ENCODE measurements around the gene CEP112.
"Not testable (repeated sequence)": the region's sequence is repeated elsewhere in the genome, so short reads cannot be mapped to it uniquely, and the experiment has no call there.

Gene CEP112

DNA sequence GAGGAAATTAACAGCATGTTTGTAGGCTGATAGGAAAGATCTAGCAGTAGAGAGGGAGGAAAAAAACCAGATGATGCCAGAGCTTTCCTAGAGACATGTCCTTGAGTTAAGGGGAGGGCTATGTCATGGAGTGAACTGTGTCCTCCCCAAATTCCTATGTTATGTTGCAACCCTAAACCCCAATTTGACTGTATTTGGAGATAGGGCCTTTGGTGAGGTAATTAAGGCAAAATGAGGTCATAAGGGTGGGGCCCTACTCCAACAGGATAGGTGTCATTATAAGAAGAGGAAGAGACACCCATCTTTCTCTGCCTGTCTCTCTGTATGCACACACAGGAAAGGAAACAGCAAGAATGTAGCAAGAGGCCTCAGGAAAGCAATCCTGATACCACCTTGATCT is 435.2 kb downstream of the CEP112 start:
- DNase-seq, result no peak

DNA sequence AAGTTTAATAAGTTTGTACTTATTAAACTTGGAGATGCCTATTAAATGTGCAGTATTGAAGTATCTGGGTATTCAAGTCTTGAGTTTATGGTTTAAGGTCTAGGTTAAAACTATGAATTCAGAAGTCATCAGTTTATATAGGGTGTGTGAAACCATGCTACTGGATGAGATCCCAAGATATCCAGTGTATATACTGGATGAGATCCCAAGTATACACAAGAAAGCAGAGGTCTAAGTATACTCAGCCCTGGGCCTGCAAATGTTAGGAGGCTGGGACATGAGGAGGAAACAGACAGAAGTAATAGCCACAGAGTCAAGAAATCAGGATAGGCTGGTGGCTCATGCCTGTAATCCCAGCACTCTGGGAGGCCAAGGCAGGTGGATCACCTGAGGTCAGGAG is 436.1 kb downstream of the CEP112 start:
- no peak for DNase-seq

DNA sequence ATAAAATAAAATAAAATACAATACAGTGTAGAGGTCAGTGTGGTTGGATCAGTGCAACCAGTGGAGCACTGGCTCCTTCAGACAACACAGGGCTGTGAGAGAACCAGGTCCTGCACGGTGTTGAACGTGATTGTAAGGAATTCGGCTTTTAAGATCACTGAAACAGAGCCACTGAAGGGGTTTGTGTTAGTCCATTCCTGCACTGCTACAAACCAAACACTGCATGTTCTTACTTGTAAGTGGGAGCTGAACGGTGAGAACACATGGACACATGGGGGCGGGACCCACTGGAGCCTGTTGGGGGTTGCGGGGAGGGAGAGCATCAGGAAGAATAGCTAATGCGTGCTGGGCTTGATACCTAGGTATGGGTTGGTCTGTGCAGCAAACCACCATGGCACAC is 437.3 kb downstream of the CEP112 start:
- no peak for DNase-seq

DNA sequence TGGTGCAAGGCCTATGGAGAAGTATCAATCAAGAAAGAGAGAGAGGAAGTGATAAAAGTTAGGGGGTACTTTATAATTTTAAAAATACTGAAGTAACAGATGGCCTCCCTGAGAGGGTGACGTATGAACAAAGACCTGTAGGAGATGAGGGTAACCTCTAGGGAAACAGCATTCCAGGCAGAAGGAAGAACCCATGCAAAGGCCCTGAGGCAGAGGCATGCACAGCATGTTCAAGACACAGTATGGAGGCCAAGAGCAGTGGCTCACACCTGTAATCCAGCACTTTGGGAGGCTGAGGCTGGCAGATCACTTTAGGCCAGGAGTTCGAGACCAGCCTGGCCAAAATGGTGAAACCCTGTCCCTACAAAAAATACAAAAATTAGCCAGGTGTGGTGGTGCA is 437.9 kb downstream of the CEP112 start:
- DNase-seq, result no peak

DNA sequence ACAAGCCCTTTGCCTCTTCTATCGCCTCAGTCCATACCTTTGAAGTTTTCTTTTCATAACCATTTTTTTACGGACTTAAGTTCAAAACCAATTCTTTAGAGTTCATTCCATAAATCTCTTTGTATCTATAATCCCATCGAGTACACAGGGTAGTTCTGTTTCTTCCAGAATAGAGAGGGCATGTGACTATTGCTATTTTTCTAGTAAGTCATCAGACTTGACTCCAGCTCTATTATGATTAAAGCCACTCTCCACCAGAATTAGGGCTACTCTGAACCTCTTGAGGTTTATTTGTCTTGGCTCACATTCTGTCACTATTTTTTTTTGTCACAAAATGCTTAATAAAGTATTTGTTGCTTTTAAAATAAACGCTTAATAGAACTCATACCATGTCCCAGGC is 438.6 kb downstream of the CEP112 start:
- DNase-seq, result no peak

DNA sequence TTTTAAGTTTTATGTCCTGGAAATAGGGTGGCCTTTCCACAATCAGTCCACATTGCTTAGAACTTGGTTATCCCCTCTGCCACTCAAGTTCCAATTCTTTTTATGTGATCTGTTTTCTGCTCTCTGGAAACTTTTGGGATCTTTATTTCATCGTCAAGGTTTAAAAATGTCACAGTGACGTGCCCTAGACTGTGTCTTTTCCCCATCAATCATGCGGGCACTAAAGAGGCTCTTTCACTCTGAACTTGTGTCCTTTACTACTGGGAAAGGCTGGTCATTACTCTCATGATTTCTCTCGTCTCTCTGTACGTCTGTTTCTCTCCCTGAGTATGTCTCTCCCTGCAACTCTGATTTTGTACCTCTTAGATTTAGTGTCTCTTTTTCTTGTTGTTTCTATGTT is 440.7 kb downstream of the CEP112 start:
- no peak for DNase-seq

DNA sequence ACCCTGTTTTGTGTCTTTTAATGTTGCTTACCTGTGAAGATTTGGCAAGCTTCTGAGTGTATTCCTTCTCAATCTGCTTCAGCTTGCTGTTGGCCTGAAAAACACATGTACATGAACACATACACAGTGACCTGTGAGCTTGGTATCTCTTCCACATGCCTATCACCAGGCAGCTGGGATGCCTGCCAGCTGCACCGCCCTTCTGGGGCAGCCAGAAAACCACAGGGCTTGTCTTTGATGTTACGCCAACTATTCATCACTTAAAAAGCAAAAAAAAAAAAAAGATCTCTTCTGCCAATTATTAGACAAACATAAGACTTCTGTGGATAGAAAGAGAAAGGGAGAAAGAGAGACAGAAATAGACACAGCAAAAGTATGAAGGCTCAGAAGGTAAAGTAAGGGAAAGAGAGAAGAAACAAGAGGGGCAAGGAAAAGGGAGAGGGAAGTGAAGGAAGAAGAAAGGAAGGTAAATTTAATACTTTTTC is 441.3 kb downstream of the CEP112 start:
- peak; percentile 8 for DNase-seq

DNA sequence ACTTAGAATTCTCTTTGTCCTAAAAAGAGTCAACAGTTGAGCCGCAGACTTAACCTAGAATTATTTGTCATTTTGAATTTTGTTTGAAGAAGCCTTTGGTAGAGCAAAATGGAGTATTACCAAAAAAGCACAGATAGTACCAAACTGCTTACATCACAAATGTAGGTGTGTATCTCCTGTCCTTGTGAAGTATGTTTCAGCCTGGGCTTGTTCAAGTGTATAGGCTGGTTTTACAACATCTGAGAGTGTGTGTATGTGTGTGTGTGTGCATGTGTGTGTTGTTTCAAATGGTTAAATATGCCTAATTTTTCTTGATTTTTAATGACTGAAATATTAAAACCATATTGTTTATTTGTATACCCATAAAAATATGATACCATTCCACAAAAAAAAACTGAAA is 441.8 kb downstream of the CEP112 start:
- DNase-seq, result no peak

DNA sequence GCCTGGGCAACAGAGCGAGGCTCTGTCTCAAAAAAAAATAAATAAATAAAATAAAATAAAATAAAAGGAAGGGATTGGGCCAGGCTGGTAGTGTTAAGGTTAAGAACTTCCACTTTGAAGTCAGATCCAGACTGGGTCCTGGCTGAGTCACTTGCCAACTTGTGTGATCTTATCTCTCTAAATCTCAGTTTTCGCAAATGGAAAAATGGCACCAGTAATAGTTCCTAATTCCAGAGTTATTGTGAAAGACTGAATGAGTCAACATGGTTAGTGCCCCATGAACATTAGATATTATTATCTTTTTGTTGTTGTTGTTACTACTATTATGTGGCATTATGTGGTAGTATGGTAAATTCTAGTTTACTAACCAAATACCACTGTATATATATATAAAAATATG is 442.5 kb downstream of the CEP112 start:
- DNase-seq, result no peak

DNA sequence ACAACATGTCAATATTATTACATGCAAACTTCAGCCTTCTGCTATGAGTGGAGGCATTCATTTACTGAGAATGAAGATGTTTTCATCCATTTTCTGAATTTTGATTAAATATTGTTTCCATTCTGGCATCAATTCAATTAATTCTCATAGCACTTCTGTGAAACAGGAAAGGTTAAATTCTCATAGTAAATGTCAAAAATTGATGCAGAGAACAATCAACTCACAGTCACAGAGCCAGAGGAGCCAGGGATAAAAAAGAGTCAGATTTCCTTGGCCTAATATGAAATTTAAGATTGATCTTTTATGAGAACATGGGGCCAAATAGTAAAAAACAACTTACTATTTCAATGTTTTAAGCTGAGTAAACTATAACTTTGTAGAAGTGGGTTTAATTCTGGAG is 446.7 kb downstream of the CEP112 start:
- no peak for DNase-seq

DNA sequence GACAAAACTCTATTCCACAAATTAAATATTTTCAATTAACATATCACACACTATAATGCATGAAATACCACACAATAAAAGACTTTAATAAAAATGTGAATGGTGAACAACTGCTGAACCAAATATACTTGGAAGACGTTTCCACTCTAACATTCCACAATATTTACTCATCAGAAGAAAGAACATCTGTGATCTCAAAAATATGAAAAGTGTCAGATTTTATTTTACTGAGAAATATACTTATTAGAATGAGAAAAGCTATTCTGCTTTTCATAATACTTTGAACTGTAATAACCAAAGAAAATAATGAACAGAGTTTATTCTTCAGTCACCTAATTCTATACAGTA is 448.7 kb downstream of the CEP112 start:
- DNase-seq, result no peak

DNA sequence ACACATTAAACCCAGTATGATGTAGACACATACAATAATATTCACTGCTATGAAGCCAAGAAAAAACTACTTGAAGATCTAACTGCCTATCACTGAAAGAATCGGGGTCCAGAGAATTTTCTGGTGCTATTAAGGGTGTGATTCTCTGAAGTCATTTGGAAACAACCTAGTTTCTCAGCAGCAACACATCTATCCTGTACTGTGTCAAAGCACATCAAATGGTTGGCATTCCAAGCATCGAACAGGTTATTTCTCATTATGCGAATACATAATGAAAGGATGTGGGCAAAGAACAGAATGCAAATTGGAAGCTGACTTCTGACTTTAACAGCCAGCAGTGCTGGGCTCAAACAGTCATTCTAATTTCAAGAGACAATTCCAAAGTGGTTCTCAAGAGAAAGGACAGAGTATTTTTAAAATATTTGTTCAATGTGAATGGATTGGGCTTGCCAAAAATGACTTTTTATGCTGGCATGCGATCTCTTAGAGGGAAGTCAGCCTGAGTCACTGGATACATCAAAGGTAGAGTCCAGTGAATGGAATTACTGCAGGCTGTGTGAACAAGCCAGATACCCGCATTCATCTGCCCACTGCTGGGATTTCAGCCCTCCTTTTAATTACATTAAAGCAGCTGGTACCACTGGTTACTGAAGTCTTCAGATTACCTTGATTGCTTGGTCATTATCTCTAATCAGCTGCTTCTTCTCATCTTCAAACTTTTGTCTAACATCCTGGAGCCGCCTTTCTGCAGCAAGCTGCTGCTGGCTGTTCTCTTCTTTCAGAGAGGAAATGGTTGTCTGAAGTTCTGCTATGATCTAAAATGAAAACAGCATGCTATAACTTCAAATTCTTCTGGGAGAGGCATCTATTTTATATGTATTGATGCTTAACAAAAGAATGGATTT is 449.3 kb downstream of the CEP112 start:
- DNase-seq, result no peak

DNA sequence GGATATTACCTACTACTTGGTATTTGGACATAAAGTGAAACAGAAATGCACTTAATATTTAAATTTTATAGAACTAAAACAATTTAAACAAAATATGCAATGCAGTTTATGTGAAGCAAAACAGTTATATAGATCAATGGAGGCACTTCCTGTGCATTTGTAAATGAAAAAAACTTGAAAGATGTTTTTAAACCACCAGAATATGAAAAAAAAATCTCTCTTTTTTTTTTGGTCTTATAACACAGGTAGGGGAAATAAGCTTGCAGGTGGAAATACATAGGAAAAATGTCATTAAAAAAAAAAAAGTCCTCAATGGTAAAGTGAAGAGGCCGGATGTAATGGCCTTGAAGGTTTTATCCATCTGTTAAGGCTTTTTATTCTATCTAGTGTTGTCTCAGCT is 450.2 kb downstream of the CEP112 start:
- no peak for DNase-seq

DNA sequence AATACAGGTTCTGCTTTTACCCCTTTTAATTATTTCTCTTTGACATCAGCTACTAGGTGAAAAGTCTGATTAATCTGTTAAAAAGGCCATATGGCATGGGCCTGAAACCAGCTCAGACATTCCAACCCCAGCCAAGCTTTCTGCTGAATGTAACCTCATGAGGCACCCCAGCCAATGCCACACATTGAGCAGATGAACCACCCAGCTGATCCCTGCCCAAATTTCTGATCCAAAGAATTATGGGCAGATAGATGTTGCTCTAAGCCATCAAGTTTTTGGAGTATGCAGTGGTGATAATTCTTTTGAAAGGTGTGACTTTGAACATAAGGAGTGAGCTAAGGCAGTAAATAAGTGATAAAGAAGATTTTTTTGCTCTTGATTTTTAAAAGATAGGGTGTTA is 452.9 kb downstream of the CEP112 start:
- no peak for DNase-seq

DNA sequence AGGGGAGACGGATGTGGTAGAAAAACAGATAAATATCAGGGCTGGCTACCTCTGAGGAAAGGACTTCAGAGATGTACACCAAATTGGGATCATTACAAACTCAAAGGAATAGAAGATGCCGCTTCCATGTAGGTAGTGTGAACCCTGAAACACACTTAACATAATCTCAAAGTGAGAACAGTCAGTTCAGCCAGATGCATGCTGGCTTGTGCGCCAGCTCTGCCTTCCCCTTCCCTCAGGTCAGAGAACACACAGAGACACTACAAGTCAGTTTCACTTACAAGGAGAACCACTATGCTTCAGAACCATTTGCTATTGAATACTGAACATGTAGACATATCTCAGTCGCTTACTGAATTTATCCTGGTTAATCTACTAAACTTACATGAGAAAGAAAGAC is 454.5 kb downstream of the CEP112 start:
- DNase-seq, result no peak

DNA sequence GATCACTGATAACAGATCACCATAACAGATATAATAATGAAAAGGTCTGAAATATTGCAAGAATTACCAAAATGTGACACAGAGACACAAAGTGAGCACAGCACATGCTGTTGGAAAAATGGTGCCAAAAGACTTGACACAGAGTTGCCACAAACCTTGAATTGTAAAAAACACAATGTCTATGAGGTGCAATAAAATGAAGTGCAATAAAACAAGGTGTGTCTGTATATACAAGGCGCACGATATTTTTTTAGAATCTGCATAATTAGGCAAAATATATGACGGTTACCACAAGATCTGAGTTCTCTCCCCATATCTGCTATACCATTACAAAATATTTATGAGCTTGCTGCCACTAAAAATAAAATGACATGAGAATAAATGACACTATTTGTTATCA is 458.6 kb downstream of the CEP112 start:
- DNase-seq, result no peak

DNA sequence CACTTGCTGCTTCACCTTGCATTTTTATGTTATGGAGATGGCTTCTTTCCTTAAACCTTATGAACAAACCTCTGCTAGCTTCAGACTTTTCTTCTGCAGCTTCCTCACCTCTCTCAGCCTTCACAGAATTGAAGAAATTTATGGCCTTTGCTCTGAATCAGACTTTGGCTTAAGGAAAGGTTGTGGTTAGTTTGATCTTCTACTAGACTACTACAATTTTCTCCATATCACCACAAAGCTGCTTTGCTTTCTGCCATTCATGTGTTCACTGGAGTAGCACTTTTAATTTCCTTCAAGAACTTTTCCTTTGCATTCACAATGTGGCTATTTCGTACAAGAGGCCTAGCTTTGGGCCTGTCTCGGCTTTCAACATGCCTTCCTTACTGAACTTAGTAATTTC is 459.3 kb downstream of the CEP112 start:
- not testable (repeated sequence) for DNase-seq

DNA sequence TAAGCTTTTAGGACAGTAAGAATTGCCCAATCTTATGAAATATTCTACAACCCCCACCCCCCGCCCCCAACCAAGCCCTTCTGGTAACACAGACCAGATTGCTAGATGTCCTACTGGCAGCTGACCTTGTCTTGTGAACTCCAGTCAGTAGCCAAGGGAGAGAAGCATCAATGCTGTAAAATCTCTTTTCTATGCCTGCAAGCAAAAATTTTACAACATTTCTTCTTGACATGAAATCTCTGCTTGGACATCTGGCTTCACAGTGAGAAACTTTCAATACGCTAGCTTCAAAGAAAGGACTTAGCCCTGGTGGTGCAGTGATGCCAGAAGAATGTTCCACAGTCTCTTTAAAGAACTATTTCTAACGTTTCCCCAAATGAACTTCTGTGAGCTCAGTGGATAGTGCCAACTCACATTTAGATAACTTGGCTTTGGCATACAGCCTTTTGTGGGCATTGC is 461.2 kb downstream of the CEP112 start:
- DNase-seq, result no peak

DNA sequence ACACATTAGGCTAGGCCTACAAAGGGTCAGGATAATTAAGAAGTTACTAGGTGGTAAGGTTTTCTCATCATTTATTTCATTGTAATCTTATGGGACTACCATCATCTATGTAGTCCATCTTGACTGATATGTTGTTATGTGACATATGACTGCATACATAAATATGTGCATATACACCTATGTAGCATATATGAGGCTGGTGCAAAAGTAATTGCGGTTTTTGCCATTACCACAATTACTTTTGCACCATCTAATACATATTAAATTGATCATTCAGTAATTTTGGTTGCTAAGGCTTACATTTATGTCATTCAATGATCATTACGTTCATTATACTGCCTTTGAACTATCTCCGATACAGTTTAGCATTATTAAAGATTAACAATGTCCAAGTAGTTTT is 462.7 kb downstream of the CEP112 start:
- no peak for DNase-seq

DNA sequence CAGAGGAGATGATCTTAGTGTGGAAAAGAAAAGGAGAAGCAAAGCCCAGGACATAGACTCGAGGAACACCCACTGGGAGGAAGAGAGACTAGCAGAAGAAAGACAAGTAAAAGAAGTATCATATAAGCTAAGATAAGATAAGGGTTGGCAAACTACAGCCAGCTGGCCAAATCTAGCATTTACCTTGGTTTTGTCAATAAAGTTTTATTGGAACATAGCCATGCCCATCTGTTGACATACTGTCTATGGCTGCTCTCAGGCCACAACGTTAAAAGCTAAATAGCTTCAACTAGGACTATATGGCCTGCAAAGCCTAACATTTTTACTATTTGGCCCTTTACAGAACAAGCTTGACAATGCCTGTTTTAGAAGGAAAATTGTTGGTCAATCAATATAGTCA is 464.1 kb downstream of the CEP112 start:
- DNase-seq, result no peak

DNA sequence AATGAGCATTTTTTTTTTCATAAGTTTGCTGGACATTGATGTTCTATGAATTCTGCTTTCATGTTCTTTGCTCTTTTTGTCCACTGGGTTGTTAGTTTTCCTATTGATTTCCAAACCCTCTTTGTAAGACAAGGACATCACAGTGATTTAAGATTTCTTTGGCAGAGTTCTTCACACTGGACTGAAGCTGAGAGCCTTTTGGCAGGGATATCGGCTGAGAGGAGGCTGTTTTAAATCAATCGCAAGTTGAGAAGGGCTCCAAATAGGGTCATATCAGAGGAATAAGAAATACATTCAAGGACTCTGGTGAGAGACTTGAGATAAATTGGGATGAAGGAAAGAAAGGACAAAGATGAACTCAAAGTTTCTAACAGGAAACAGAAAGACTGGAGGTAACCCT is 464.7 kb downstream of the CEP112 start:
- DNase-seq, result no peak

DNA sequence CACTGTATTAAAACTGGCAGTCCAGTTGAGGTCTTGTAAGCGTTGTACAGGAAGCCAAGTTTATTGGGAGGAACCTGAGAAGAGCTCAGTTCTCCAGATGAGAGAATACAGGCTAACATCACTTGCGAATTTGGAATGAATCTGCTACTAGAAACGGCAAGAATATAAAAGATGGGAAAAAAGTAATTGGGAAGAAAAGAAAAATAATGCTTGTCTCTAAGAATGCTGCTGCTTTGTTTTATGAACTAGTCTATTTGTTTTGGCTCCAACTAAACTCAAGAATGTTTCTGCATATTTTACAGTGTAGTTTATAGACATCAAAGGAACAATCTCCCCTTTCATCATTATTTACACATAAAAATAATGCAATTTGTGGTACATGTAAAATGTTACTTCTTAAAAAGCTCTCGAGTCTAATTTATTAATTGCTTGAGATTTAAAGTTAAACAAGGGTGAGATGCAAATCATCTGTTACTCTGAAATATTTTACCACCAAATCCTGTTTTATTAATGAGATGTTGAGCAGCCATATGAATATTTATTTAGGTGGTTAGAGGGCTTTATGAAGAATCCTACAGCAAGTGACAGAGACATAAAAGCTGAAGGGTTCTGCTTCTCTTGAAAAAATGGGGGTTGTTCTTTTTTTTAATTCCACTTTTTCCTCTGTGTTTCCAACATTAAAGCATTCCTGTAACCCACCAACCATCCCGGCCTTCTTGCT is 468.3 kb downstream of the CEP112 start:
- DNase-seq, result no peak

DNA sequence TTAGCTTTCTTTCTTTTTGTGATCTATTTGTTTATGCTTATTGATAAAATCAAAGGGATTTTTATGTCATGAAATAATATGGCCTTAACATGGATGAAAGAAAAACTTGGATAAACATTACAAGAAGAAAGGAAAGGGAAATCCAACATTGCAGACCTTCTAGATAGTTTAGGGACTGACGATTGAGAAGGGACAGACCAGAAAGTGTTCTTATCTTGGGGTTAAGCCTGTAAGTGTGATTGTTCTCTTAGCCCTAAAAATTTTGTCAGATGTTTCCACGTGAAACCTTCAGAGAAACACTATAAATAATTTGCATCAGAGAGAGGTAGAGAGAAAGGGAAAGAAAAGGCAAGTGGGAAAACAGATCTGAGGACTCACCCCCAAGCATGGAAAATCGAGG is 473.3 kb downstream of the CEP112 start:
- no peak for DNase-seq

All from NCI-H1436 treated with DMSO at 0.1 percent for 48 hours (cell line).